ENCODE data around the gene TRIM47. TPM values are rescaled to one million over a fixed set of nuclear protein-coding genes. Genes with fewer than 3 reads are reported as not detected.

TRIM47 gene
- total and polyA plus RNA-seq, 3 donors from 2014 or later: 18.3 to 48.6 (median 43.5) TPM

- H3K27ac ChIP-seq: peak overlapping the region; percentile 72 to 75
- H3K4me1 ChIP-seq: peaks cover 25% of the 10 kb centered on the region
- H3K9me3 ChIP-seq: no peaks in the 10 kb centered on the region
- peak; percentile 35 to 53 (median 51) for TF ChIP-seq CTCF (IDR thresholded peaks at IDR 0.05)
- TF ChIP-seq POLR2A (IDR thresholded peaks at IDR 0.05): no peak
- H3K27me3 ChIP-seq: no peaks in the 10 kb centered on the region
- H3K36me3 ChIP-seq (ENCODE audit: low read depth, missing control alignments): no peaks in the 10 kb centered on the region
- 43 to 62% methylated on average over 8 to 21 of the region's 21 CpGs for WGBS, 2 donors
- DNase-seq: peak; percentile 50
- no peak overlapping the region for H3K4me3 ChIP-seq
- intact Hi-C loops (cut with DNase I; ENCODE audit: low total_unique reads): no loop called here
These were observed 50.9 kb downstream of the TRIM47 start for GRCh38 chr17:75827308-75828075.

GRCh38 chr17:75826561-75827307 lies 51.6 kb downstream of the TRIM47 start:
- intact Hi-C loops (cut with DNase I; ENCODE audit: low total_unique reads): no loop called here

GRCh38 chr17:75825748-75826370 lies 52.5 kb downstream of the TRIM47 start:
- no peaks in the 10 kb centered on the region for H3K36me3 ChIP-seq (ENCODE audit: low read depth, missing control alignments)
- H3K9me3 ChIP-seq: no peaks in the 10 kb centered on the region
- WGBS, 2 donors: 76 to 88% methylated on average over 7 to 12 of the region's 12 CpGs
- H3K4me3 ChIP-seq: no peak overlapping the region
- H3K4me1 ChIP-seq: peaks cover 30% of the 10 kb centered on the region
- peak overlapping the region; percentile 47 to 76 for H3K27ac ChIP-seq
- TF ChIP-seq CTCF (IDR thresholded peaks at IDR 0.05) (no peak), POLR2A (IDR thresholded peaks at IDR 0.05) (no peak)
- DNase-seq: no peak
- no peaks in the 10 kb centered on the region for H3K27me3 ChIP-seq
- intact Hi-C loops (cut with DNase I; ENCODE audit: low total_unique reads): no loop called here

More at GRCh38 chr17:75826561-75827307, 51.6 kb downstream of the TRIM47 start:
- Histone ChIP-seq H3K36me3 (ENCODE audit: low read depth, missing control alignments) (no peaks in the 10 kb centered on the region), H3K4me3 (no peak overlapping the region), H3K27me3 (no peaks in the 10 kb centered on the region), H3K27ac (peak overlapping the region; percentile 72 to 75), H3K4me1 (peaks cover 30% of the 10 kb centered on the region), H3K9me3 (no peaks in the 10 kb centered on the region)
- no peak for TF ChIP-seq POLR2A (IDR thresholded peaks at IDR 0.05)
- TF ChIP-seq CTCF (IDR thresholded peaks at IDR 0.05): no peak
- 64 to 76% methylated on average over 11 to 14 of the region's 14 CpGs for WGBS, 2 donors
- DNase-seq: no peak

GRCh38 chr17:75825149-75825552 lies 53.2 kb downstream of the TRIM47 start:
- 46 to 82% methylated on average over 10 to 11 of the region's 13 CpGs for WGBS, 2 donors
- H3K27ac ChIP-seq: peak overlapping the region; percentile 47 to 76
- TF ChIP-seq CTCF (IDR thresholded peaks at IDR 0.05): no peak
- TF ChIP-seq POLR2A (IDR thresholded peaks at IDR 0.05): no peak
- no peaks in the 10 kb centered on the region for H3K27me3 ChIP-seq
- no peak for DNase-seq
- peaks cover 30% of the 10 kb centered on the region for H3K4me1 ChIP-seq
- H3K36me3 ChIP-seq (ENCODE audit: low read depth, missing control alignments): no peaks in the 10 kb centered on the region
- intact Hi-C loops (cut with DNase I; ENCODE audit: low total_unique reads): no loop called here
- no peaks in the 10 kb centered on the region for H3K9me3 ChIP-seq
- no peak overlapping the region for H3K4me3 ChIP-seq
